ENCODE results near the gene KCTD13. TPM values are rescaled to one million over a fixed set of nuclear protein-coding genes. Genes with fewer than 3 reads are reported as not detected.

The KCTD13 gene
- total and polyA plus RNA-seq, 10 of the 15 experiments (the other 5 are each of a cell fraction or from before 2014, with no cell fraction given) = 3.3 to 29.2 (median 12.5) TPM

DNA sequence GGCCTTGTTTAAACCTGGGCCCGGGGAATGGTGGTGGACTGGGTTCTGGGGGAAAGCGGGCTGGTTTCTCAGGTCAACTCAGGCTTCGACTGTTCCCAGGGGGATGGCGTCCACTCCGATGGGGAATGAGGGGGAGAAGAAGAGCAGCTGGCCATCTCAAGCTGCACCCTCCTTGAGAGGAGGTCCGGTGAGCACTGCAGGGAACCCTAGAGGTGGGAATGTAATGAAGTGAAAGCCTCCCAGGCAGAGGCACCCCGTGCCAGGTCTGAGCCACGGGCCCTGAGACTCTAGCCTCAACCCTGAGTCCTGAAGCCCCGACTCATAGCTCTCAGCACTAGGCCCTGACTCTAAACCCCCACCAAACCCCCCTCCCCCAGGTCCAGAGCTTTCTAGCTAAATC lies 61.8 kb downstream of the KCTD13 start:
- CTCF ChIA-PET = interaction anchor here (0.6 to 0.7 kb wide), 2 partner anchors 97 to 786 kb away, joined by 3 to 4 read pairs; partner anchors contain the start of gene TMEM219
- TF ChIP-seq FOXM1 (IDR thresholded peaks at IDR 0.05; ENCODE audit: low read depth, low read length) (no peak), TBL1XR1 (IDR thresholded peaks at IDR 0.05; ENCODE audit: low read depth, low read length) (no peak), FOS (IDR thresholded peaks at IDR 0.05; ENCODE audit: borderline replicate concordance, extremely low read depth, insufficient read length) (no peak), ZNF622 (IDR thresholded peaks at IDR 0.05) (no peak), SMAD1 (IDR thresholded peaks at IDR 0.05; ENCODE audit: low read depth, partially characterized antibody) (no peak), DPF2 (IDR thresholded peaks at IDR 0.05) (no peak), ZNF217 (IDR thresholded peaks at IDR 0.05) (no peak), IRF4 (IDR thresholded peaks at IDR 0.05; ENCODE audit: low read depth, low read length) (no peak), SP1 (IDR thresholded peaks at IDR 0.05; ENCODE audit: low read depth, low read length) (no peak), POLR2AphosphoS5 (IDR thresholded peaks at IDR 0.05; ENCODE audit: low read length) (no peak), ZNF24 (IDR thresholded peaks at IDR 0.05) (no peak), YY1 (IDR thresholded peaks at IDR 0.05; ENCODE audit: low read depth, low read length) (no peak), KLF5 (IDR thresholded peaks at IDR 0.05; ENCODE audit: partially characterized antibody) (no peak)
- TF ChIP-seq, protein P1, sequence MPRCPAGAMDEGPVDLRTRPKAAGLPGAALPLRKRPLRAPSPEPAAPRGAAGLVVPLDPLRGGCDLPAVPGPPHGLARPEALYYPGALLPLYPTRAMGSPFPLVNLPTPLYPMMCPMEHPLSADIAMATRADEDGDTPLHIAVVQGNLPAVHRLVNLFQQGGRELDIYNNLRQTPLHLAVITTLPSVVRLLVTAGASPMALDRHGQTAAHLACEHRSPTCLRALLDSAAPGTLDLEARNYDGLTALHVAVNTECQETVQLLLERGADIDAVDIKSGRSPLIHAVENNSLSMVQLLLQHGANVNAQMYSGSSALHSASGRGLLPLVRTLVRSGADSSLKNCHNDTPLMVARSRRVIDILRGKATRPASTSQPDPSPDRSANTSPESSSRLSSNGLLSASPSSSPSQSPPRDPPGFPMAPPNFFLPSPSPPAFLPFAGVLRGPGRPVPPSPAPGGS (IDR thresholded peaks at IDR 0.05; ENCODE audit: borderline replicate concordance, insufficient read depth, low read depth, low read length, poor library complexity, severe bottlenecking) = no peak
- POLR2A ChIA-PET = no interaction called here
- BruUV-seq (replicated peaks) = no TSS peak
- peaks cover 4% of the 10 kb centered on the region for H3K4me1 ChIP-seq (ENCODE audit: control insufficient read depth, insufficient read depth, low read length)
- WGBS (ENCODE audit: insufficient coverage, insufficient replicate concordance, low lambda C conversion rate, missing lambda C conversion rate) = 25% methylated on average over 9 of the region's 9 CpGs
- in situ Hi-C loops (cut with MboI) (no loop called here), intact Hi-C loops (cut with micrococcal nuclease; ENCODE audit: unreplicated experiment) (loop anchor here (5.0 to 10.0 kb wide), 2 partner anchors 42 to 61 kb away; partner anchors contain the start of genes KCTD13 and MVP)
- peaks cover 7% of the 10 kb centered on the region for H3K79me2 ChIP-seq (ENCODE audit: control insufficient read depth, insufficient read depth, low read length)
- no peak overlapping the region for H3K27ac ChIP-seq (ENCODE audit: control insufficient read depth, insufficient read depth)
- RAD21 ChIA-PET (ENCODE audit: unreplicated experiment) = no interaction called here
- no peak overlapping the region for H3K4me3 ChIP-seq
- no peak overlapping the region for H2AFZ ChIP-seq (ENCODE audit: control insufficient read depth, low read depth, low read length)
- no peak overlapping the region for H3K4me2 ChIP-seq (ENCODE audit: control insufficient read depth, insufficient read depth)
- no peaks in the 10 kb centered on the region; a peak in 1 of 4 replicates for H3K36me3 ChIP-seq (ENCODE audit: control insufficient read depth in 2 of 2, insufficient read depth in 2 of 2, low read length in 1 of 2)
- SMC1A ChIA-PET (ENCODE audit: uncharacterized antibody, unreplicated experiment) = no interaction called here
- H4K20me1 ChIP-seq (ENCODE audit: control insufficient read depth, insufficient read depth) = no peaks in the 10 kb centered on the region
- no peak overlapping the region for H3K9ac ChIP-seq (ENCODE audit: control insufficient read depth, insufficient read depth, low read length)
- no peak for FAIRE-seq
- ATAC-seq = no peak
- DNase-seq (ENCODE audit: low read depth, low spot score) = no peak
- H3K9me3 ChIP-seq (replicated peaks; ENCODE audit: control insufficient read depth, insufficient read depth, low read length) = no peaks in the 10 kb centered on the region
- 0 out of 4 replicates have a peak, but pooled peaks cover 0 to 1% of the 10 kb centered on the region in 2 experiments for H3K27me3 ChIP-seq (replicated peaks in 1 of 2; ENCODE audit: control insufficient read depth in 2 of 2, insufficient read depth in 2 of 2, low read length in 1 of 2)

Measured in GM12878 (cell line).